Measurements from ENCODE around the gene CTDNEP1.

The CTDNEP1 gene

GRCh38 chr17:7216242-7217112 lies 35.1 kb downstream of the CTDNEP1 start:
- no peak for DNase-seq (ENCODE audit: low read depth in 2 of 3, low spot score in 1 of 3)

- no peak for DNase-seq (ENCODE audit: low read depth in 2 of 3, low spot score in 1 of 3)
Observed at GRCh38 chr17:7215652-7216180, 35.8 kb downstream of the CTDNEP1 start.

GRCh38 chr17:7215136-7215638 lies 36.3 kb downstream of the CTDNEP1 start:
- no peak for DNase-seq (ENCODE audit: low read depth in 2 of 3, low spot score in 1 of 3)

GRCh38 chr17:7214300-7215135 lies 37.0 kb downstream of the CTDNEP1 start:
- DNase-seq (ENCODE audit: low read depth in 2 of 3, low spot score in 1 of 3): peak; percentile 99 to 100 (median 100)

- peak in 2 of 3 donors; percentile 51 to 61 for DNase-seq (ENCODE audit: low read depth in 2 of 3, low spot score in 1 of 3)
Observed at GRCh38 chr17:7213895-7214299, 37.6 kb downstream of the CTDNEP1 start.

- no peak for DNase-seq (ENCODE audit: low read depth in 2 of 3, low spot score in 1 of 3)
Observed at GRCh38 chr17:7211491-7212273, 39.9 kb downstream of the CTDNEP1 start.

- no peak for DNase-seq (ENCODE audit: low read depth in 2 of 3, low spot score in 1 of 3)
Observed at GRCh38 chr17:7208754-7209460, 42.6 kb downstream of the CTDNEP1 start.

- no peak for DNase-seq (ENCODE audit: low read depth in 2 of 3, low spot score in 1 of 3)
Observed at GRCh38 chr17:7208027-7208571, 43.4 kb downstream of the CTDNEP1 start.

GRCh38 chr17:7207120-7208001 lies 44.2 kb downstream of the CTDNEP1 start:
- no peak for DNase-seq (ENCODE audit: low read depth in 2 of 3, low spot score in 1 of 3)

GRCh38 chr17:7205561-7205960 lies 46.0 kb downstream of the CTDNEP1 start:
- DNase-seq (ENCODE audit: low read depth in 2 of 3, low spot score in 1 of 3): no peak

- peak; percentile 79 to 89 (median 89) for DNase-seq (ENCODE audit: low read depth in 2 of 3, low spot score in 1 of 3)
Observed at GRCh38 chr17:7204828-7205461, 46.6 kb downstream of the CTDNEP1 start.

GRCh38 chr17:7204336-7204735 lies 47.2 kb downstream of the CTDNEP1 start:
- no peak for DNase-seq (ENCODE audit: low read depth in 2 of 3, low spot score in 1 of 3)

GRCh38 chr17:7203391-7203790 lies 48.1 kb downstream of the CTDNEP1 start:
- DNase-seq (ENCODE audit: low read depth in 2 of 3, low spot score in 1 of 3): no peak

GRCh38 chr17:7196651-7197401 lies 54.7 kb downstream of the CTDNEP1 start:
- no peak for DNase-seq (ENCODE audit: low read depth in 2 of 3, low spot score in 1 of 3)

- no peak for DNase-seq (ENCODE audit: low read depth in 2 of 3, low spot score in 1 of 3)
Observed at GRCh38 chr17:7195971-7196370, 55.6 kb downstream of the CTDNEP1 start.
